HG03159 (cell line): ENCODE data around the gene EML6.
"Not testable (repeated sequence)": the region's sequence is repeated elsewhere in the genome, so short reads cannot be mapped to it uniquely, and the experiment has no call there.

Experiments used
- ATAC-seq: cut with Tn5 transposase; IDR thresholded peaks from one replicate; pipeline ENCODE4 v1.9.1; 2021; ENCODE audit warnings: mild to moderate bottlenecking, moderate library complexity; ENCODE audit not compliant: unreplicated experiment

EML6 gene

DNA sequence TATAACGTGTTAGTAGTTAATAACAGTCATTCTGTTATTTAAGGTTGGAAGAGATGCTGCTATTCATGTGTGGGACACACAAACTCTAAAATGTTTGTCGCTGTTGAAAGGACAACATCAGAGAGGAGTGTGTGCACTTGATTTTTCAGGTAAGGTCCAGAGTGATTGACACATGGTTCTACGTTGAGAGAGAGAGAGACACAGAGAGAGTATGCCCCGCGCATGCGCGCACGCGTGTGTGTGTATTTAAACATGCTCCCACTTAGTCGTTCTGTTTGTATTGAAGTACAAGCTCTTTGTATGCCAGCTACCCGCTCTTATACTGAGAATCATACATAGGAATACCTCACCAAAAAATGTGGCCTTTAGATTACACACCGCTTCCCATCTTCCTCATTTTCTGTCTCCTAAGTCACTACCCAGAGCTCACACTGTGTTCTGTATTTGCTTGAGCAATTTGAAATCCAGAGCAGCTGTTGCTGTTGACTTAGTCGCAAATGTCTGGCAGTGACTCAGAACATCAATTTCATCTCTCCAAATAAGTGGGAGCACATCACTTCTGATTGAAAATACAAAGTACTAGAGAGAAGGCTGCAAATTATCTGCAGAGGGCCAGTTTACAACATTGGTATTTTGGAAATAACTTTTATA is 148.1 kb downstream of the EML6 start:
- no peak for ATAC-seq

DNA sequence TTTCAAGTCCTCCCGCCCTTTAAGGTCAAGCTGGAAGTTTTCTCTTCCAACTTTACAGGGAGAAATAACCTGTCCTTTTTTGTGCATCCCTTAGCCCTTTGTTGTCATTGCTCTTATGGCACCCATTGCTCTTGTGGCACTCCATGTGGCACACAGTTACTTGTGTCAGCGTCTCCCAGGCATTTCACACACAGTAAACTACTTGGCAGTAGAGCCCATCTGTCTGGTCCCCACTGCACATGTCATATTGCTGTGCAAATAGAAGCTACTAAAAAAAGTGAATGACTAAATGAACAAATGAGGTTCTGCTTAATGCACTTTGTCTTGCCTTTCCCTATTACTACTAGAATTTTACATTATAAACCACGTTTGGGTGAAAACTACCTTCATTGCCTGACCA is 149.3 kb downstream of the EML6 start:
- no peak for ATAC-seq

GRCh38 chr2:54873236-54873635 is 149.8 kb downstream of the EML6 start:
- ATAC-seq, result not testable (repeated sequence)

- ATAC-seq, result no peak
These were observed 153.3 kb downstream of the EML6 start for GRCh38 chr2:54876764-54877163.

DNA sequence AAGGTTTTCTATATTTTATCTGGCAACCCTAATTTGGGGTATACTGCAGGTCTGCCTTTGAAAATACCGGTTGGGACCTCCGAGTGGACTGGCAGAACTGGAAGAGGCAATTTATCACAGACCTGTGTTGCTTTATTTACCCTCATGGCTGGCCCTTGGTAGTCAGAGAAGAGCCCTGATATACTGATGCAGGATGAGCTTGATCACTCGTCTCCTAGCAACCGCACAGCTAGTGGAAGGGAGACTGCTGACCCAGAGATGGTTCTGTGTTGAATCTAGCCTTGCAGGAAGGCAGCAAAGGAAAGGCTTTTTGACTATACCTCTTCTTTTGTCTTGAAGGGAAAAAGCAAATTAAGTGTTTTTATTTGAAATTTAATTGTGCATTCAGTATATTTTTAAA is 154.7 kb downstream of the EML6 start:
- no peak for ATAC-seq

GRCh38 chr2:54879032-54879431 is 155.6 kb downstream of the EML6 start:
- ATAC-seq, result no peak

DNA sequence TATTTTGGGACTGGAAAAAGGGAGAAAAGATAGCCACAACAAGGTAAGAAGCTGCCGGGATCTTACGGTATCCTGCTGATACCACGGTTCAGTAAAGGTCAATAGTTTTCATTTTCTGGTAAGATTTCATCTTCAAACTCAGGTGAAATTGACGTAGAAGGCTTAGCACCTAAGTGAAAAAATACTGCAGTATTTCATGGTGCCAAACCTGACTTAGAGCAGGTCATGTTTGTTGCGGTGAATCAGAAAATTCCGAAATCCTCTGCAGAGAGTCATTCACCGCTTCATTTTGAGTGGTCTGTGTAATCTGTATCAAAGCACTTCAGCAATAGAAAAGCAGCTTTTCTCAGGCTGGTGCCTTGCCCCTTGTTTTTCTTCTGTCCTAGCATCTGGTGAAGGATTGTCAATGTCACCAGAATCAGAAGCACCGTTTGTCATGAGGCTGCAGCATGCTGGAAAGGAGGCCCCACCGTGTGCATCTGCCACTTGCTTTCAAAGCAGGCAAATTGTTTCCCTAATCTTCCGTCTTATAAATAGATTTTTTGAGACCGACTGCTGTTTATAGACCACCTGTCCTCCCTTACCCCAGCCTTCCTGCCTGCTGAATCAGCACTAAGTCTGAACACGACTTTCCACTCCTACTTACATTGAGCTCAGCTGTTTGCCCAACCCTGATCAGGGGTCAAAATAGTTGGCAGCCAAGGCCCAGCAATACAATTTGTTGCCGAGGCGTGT is 156.3 kb downstream of the EML6 start:
- no peak for ATAC-seq

DNA sequence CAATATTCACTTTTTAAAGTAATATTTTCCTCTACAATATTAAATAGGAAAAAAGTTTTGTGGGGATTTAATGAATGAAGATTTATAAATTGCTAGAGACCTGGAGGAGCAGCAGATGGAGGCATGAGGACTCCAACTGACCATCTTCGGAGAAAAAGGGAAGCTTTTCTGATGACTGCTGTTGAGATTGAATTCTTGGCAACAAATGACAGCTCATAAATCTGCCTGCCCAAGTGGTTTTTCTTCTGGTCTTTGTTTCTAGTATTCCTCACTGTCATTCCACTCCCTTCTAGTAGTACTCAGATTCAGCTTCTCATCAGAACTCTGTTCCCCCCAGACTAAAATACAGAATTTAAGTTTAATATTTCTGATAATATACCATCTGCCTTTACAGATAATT is 157.0 kb downstream of the EML6 start:
- ATAC-seq, result no peak

DNA sequence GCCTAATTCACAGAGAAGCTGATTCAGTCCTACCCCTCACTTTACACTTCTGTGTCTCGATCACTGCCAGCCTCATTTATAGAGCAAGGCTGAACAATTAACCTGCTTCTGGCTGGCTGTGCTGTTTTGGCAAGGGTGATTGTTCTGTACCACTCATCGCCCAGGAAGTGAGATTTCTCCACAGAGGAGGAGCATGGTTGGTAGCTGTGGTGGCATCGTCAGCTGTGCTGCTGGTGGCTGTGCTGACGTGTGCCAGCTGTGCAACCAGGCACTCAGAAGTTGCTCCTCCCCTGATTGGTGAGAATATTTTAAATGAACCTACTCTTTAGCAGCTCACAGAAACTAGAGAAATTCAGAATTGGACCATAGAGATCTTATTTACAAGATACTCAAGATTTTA is 158.3 kb downstream of the EML6 start:
- no peak for ATAC-seq

DNA sequence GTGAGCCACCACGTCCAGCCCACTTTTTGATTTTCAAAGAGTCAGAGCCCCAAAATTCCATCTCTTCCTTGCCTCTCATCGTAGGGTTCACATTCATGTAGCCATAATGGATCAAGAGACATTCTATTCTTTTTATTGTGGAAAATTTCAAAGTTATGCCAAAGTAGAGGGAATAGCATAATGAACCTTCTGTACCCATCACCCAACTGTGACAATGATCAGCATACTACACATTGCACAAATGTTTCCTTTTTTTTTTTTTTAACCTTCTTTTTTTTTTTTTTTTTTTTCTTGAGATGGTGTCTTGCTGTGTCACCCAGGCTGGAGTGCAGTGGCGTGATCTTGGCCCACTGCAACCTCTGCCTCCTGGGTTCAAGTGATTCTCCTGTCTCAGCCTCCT is 162.4 kb downstream of the EML6 start:
- no peak for ATAC-seq

DNA sequence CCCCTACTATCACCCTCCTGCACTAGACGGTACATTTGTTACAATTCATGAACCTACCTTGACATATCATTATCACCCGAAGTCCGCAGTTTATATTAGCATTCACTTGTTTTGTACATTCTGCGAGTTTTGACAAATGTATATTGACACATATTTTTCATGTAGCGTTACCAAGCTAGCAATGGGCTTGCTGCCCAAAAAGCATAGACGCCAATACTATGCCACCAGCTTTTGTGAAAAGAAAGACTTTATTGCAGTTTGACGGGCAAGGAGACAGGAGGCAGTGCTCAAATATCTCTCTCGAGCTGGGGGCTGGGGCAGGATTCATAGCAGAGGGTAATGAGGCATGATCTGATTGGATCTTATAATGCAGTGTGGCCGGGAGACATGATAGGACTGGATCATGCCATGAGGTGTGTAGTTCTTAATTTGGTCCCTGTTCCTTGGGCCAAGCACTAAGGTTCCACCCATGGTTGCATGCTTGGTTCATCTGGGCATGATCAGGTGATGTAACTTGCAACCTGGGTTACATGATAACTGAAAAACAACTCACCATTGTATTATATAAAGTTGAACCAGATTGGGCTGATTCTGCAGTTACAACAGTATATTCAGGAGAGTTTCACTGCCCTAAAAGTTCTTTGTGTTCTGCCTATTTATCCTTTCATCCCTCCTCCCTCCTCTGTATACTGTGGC is 164.5 kb downstream of the EML6 start:
- ATAC-seq, result no peak

- ATAC-seq, result no peak
These were observed 165.6 kb downstream of the EML6 start for GRCh38 chr2:54889053-54889452.

DNA sequence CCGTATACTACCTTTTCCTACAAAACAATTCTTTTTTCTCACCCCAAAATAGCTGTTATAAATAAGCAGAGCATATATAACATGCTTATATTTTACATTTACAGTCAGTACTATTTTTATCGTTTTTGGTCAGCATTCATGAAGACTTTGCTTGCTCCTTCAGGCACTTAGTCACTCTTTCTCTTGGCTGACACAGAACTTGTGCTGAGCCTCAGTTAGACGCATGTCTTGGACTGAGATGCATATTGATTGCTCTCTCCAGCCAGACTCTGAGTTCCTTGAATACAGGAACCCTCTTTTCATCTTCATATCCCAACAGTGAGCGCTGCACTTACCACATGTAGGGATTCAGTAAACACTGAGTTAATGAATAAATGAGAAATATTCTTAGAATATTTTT is 168.4 kb downstream of the EML6 start:
- ATAC-seq, result no peak

- ATAC-seq, result no peak
These were observed 171.0 kb downstream of the EML6 start for GRCh38 chr2:54894467-54894866.

GRCh38 chr2:54895730-54896129 is 172.3 kb downstream of the EML6 start:
- ATAC-seq, result no peak

GRCh38 chr2:54897420-54898310 is 174.2 kb downstream of the EML6 start:
- ATAC-seq, result no peak

DNA sequence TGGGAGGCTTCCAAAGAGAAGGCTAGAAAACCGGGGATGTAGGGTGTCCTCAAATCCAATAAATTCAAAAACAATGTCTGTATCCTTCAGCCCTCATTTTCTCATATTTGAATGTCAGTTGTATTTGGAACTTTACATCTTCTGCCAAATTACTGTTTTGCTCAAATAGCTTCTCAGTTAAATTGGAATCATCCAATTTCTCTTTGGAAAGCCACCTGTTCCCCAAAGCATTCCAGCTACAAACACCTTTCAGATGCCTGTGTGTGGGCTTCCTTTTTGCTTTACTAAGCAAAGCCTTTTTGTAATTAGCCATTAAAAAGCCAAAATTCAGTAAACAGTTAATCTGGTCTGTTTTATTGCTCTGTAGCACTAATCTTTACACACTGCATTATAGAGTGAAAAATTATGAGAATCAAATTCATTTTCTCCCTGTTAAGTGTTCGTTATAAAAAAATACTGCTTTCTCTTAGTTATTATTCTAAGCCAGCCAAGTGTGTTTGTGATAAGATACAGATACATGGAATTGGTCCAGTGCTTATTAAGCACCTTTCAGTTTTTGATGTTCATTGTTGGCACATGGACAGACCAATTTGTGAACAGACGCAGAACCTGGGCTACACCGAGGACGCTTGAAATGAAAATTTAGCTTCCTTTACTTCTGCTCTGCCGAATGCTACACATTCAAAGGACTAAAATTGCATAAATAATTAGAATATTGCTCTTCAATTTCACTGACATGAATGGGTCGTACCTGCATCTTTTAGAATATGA is 175.2 kb downstream of the EML6 start:
- ATAC-seq, result no peak

DNA sequence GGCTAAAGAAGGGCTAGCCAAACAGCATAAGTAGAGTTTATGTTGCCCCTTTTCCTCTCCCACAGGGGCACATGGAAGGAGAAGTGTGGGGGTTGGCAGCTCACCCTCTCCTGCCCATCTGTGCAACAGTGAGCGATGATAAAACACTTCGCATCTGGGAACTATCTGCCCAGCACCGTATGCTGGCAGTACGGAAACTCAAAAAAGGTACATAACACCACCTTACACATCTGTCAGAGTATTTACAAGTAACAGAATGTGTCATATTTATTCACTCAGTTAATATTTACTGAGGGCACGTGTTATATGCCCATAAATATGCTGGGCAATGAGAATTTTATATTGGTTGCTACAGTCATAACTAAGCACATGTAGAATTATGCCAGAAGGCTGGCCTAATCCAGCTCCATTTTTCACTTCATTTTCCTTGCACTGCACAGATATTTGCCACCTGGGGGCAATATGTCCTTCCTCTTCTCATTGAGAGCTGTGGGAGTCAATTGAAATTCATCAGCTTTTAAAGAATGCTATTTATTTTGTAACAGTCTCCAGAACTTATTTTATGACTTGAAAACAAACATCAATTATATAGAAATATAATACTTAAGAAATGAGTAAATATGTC is 176.2 kb downstream of the EML6 start:
- no peak for ATAC-seq

GRCh38 chr2:54901224-54901986 is 177.9 kb downstream of the EML6 start:
- ATAC-seq, result no peak
